Activated CD4-positive, CD25-positive, alpha-beta regulatory T cell treated with anti-CD3 and anti-CD28 coated beads, Interleukin-2, amount 50 U/mL, for 72 hours (primary cell): ENCODE results near the gene CPNE7.
"Not testable (repeated sequence)": the region's sequence is repeated elsewhere in the genome, so short reads cannot be mapped to it uniquely, and the experiment has no call there.

Source experiments
- DNase-seq: peaks from one replicate; pipeline ENCODE4 v3.0.0; 2021

The CPNE7 gene

GRCh38 chr16:89584768-89585549 is 9.4 kb downstream of the CPNE7 start:
- no peak for DNase-seq

GRCh38 chr16:89586218-89586617 is 10.7 kb downstream of the CPNE7 start:
- no peak for DNase-seq

- no peak for DNase-seq
Observed at GRCh38 chr16:89586853-89587252, 11.3 kb downstream of the CPNE7 start.

- not testable (repeated sequence) for DNase-seq
Observed at GRCh38 chr16:89587676-89588075, 12.1 kb downstream of the CPNE7 start.

- no peak for DNase-seq
Observed at GRCh38 chr16:89588413-89589109, 13.0 kb downstream of the CPNE7 start.

- no peak for DNase-seq
Observed at GRCh38 chr16:89589241-89589926, 13.8 kb downstream of the CPNE7 start.

GRCh38 chr16:89593841-89594240 is 18.3 kb downstream of the CPNE7 start:
- no peak for DNase-seq

GRCh38 chr16:89595330-89596060 is 19.9 kb downstream of the CPNE7 start:
- no peak for DNase-seq

- no peak for DNase-seq
Observed at GRCh38 chr16:89596061-89596689, 20.6 kb downstream of the CPNE7 start.

- no peak for DNase-seq
Observed at GRCh38 chr16:89596957-89597649, 21.5 kb downstream of the CPNE7 start.

- DNase-seq: no peak
Observed at GRCh38 chr16:89598199-89598598, 22.6 kb downstream of the CPNE7 start.

GRCh38 chr16:89599451-89599858 is 23.9 kb downstream of the CPNE7 start:
- peak; percentile 52 for DNase-seq

- DNase-seq: no peak
Observed at GRCh38 chr16:89599902-89600301, 24.3 kb downstream of the CPNE7 start.

GRCh38 chr16:89600427-89600826 is 24.9 kb downstream of the CPNE7 start:
- DNase-seq: no peak

- no peak for DNase-seq
Observed at GRCh38 chr16:89600956-89601355, 25.4 kb downstream of the CPNE7 start.

GRCh38 chr16:89601906-89602272 is 26.3 kb downstream of the CPNE7 start:
- DNase-seq: no peak

- DNase-seq: peak; percentile 51
Observed at GRCh38 chr16:89602273-89602951, 26.9 kb downstream of the CPNE7 start.

- no peak for DNase-seq
Observed at GRCh38 chr16:89602952-89603590, 27.5 kb downstream of the CPNE7 start.

GRCh38 chr16:89604764-89605163 is 29.2 kb downstream of the CPNE7 start:
- DNase-seq: no peak

- no peak for DNase-seq
Observed at GRCh38 chr16:89605186-89605970, 29.8 kb downstream of the CPNE7 start.
